IMR-90 (cell line): ENCODE data around the gene ANP32A. TPM values are rescaled to one million over a fixed set of nuclear protein-coding genes. Genes with fewer than 3 reads are reported as not detected.

ENCODE experiments used
- ATAC-seq: fragments of 200-7000 bp; cut with Tn5 transposase; 2 replicates; pipeline ENCODE4 v1.9.1; 2020; ENCODE audit warnings: low read depth, mild to moderate bottlenecking, moderate library complexity
- BruUV-seq: library from RNA; stranded (reverse); fragments of 400-500 nt; replicated peaks from 2 replicates; lab custom pipeline; 2021; lab: Mats Ljungman, UMichigan
- CTCF ChIA-PET: fragments of 300-600 bp; formaldehyde crosslinking; extraction: SDS; loops from one replicate; lab custom pipeline; 2021; ENCODE audit warnings: antibody characterized with exemption; lab: Yijun Ruan, JAX
- POLR2A ChIA-PET: fragments of 300-600 bp; sonication (Branson Sonifier 250); formaldehyde crosslinking; loops from one replicate; lab custom pipeline; 2022; ENCODE audit warnings: antibody characterized with exemption; ENCODE audit not compliant: unreplicated experiment; lab: Charles Lee
- DNase-seq: peaks from one replicate; pipeline ENCODE4 v3.0.0; 2013
- H2AFZ ChIP-seq: replicated peaks from 2 replicates; pipeline ENCODE3; 2013; ENCODE audit warnings: low read length, mild to moderate bottlenecking; ENCODE audit not compliant: poor library complexity
- H2AK5ac ChIP-seq: 2 replicates; pipeline ENCODE4 v1.6.1; 2013; ENCODE audit warnings: low read depth, low read length, inconsistent platforms
- H2AK9ac ChIP-seq: replicated peaks from 2 replicates; pipeline ENCODE3; 2013; ENCODE audit warnings: mild to moderate bottlenecking, low read depth, low read length, moderate library complexity; ENCODE audit not compliant: poor library complexity
- H2BK120ac ChIP-seq: 2 replicates; pipeline ENCODE4 v1.6.1; 2013; ENCODE audit warnings: low read depth, low read length, inconsistent platforms
- H2BK15ac ChIP-seq: 3 replicates; pipeline ENCODE4 v1.6.1; 2013; ENCODE audit warnings: low read depth, low read length, inconsistent platforms
- H2BK20ac ChIP-seq: 2 replicates; pipeline ENCODE4 v1.6.1; 2013; ENCODE audit warnings: low read depth, mild to moderate bottlenecking, inconsistent platforms, low read length, moderate library complexity
- H2BK5ac ChIP-seq: 2 replicates; pipeline ENCODE4 v1.6.1; 2013; ENCODE audit warnings: mild to moderate bottlenecking, low read depth, low read length, inconsistent platforms; ENCODE audit not compliant: poor library complexity, severe bottlenecking
- H3K14ac ChIP-seq: replicated peaks from 2 replicates; pipeline ENCODE4 v1.6.1; 2013; ENCODE audit warnings: low read depth, low read length, inconsistent platforms
- H3K18ac ChIP-seq: 2 replicates; pipeline ENCODE4 v1.6.1; 2013; ENCODE audit warnings: low read depth, low read length, control low read depth
- H3K23ac ChIP-seq: 2 replicates; pipeline ENCODE4 v1.6.1; 2013; ENCODE audit warnings: low read depth, low read length, inconsistent platforms
- H3K27ac ChIP-seq: 2 replicates; pipeline ENCODE4 v1.5.1; 2013; ENCODE audit warnings: mild to moderate bottlenecking, control low read depth, low read length; ENCODE audit not compliant: insufficient read depth
- H3K27me3 ChIP-seq: 2 replicates; pipeline ENCODE4 v1.6.1; 2013; ENCODE audit warnings: low read length; ENCODE audit not compliant: control insufficient read depth, insufficient read depth
- H3K36me3 ChIP-seq: 2 replicates; pipeline ENCODE4 v1.6.1; 2013; ENCODE audit warnings: low read length, mixed read lengths; ENCODE audit not compliant: control insufficient read depth, insufficient read depth
- H3K4ac ChIP-seq: 2 replicates; pipeline ENCODE4 v1.6.1; 2013; ENCODE audit warnings: low read depth, low read length, inconsistent platforms
- H3K4me1 ChIP-seq: 2 replicates; pipeline ENCODE4 v1.6.1; 2013; ENCODE audit warnings: low read length, mixed read lengths; ENCODE audit not compliant: control insufficient read depth, insufficient read depth
- H3K4me2 ChIP-seq: 2 replicates; pipeline ENCODE4 v1.6.1; 2013; ENCODE audit warnings: low read depth, mild to moderate bottlenecking, control low read depth, low read length, moderate library complexity
- H3K4me3 ChIP-seq: 2 replicates; pipeline ENCODE4 v1.5.1; 2013; ENCODE audit warnings: low read depth, mild to moderate bottlenecking, control low read depth, low read length, moderate library complexity; ENCODE audit not compliant: insufficient read depth
- H3K56ac ChIP-seq: 2 replicates; pipeline ENCODE4 v1.6.1; 2013; ENCODE audit warnings: low read length, inconsistent platforms; ENCODE audit not compliant: insufficient read depth; ENCODE audit errors: extremely low read depth
- H3K79me1 ChIP-seq, 2 experiments: 2 replicates each; pipeline ENCODE4 v1.6.1; 2013; ENCODE audit warnings: low read length in 2 of 2, inconsistent platforms in 1 of 2, low read depth in 1 of 2
- H3K9ac ChIP-seq: 2 replicates; pipeline ENCODE4 v1.6.1; 2013; ENCODE audit warnings: low read depth, low read length, control low read depth
- H3K9me1 ChIP-seq: 2 replicates; pipeline ENCODE4 v1.6.1; 2013; ENCODE audit warnings: low read length, inconsistent platforms; ENCODE audit not compliant: insufficient read depth
- H3K9me3 ChIP-seq: 2 replicates; pipeline ENCODE4 v1.6.1; 2013; ENCODE audit warnings: low read length; ENCODE audit not compliant: control insufficient read depth, insufficient read depth
- H4K20me1 ChIP-seq: 2 replicates; pipeline ENCODE4 v1.6.1; 2013; ENCODE audit warnings: low read length, inconsistent platforms; ENCODE audit not compliant: insufficient read depth
- H4K5ac ChIP-seq: 2 replicates; pipeline ENCODE4 v1.6.1; 2013; ENCODE audit warnings: mild to moderate bottlenecking, low read depth, low read length, control low read depth
- H4K8ac ChIP-seq, 2 experiments: 2 replicates each; pipeline ENCODE4 v1.6.1; 2013; ENCODE audit warnings: low read depth in 2 of 2, low read length in 2 of 2, control low read depth in 1 of 2, inconsistent platforms in 1 of 2
- H4K91ac ChIP-seq: 2 replicates; pipeline ENCODE4 v1.6.1; 2013; ENCODE audit warnings: low read depth, low read length, inconsistent platforms; ENCODE audit not compliant: insufficient read depth
- CHD1 ChIP-seq: IDR thresholded peaks from 2 replicates; pipeline ENCODE4 v1.6.1; 2012; ENCODE audit warnings: low read depth, low read length, improper control_type of control experiment
- ELK1 ChIP-seq: fragments of 150-350 bp; IDR thresholded peaks from 2 replicates; pipeline ENCODE4 v1.6.1; 2016; ENCODE audit warnings: low read depth, mild to moderate bottlenecking, low read length, moderate library complexity, borderline replicate concordance
- FOS ChIP-seq: fragments of 150-350 bp; IDR thresholded peaks from 2 replicates; pipeline ENCODE4 v1.6.1; 2016; ENCODE audit warnings: low read depth, low read length
- MAFK ChIP-seq: IDR thresholded peaks from 2 replicates; pipeline ENCODE4 v1.6.1; 2012; ENCODE audit warnings: low read depth, low read length, improper control_type of control experiment
- MXI1 ChIP-seq: IDR thresholded peaks from 2 replicates; pipeline ENCODE4 v1.6.1; 2012; ENCODE audit warnings: low read depth, mild to moderate bottlenecking, low read length, moderate library complexity, borderline replicate concordance
- SMC3 ChIP-seq: fragments of 150-350 bp; IDR thresholded peaks from 2 replicates; pipeline ENCODE4 v1.6.1; 2016; ENCODE audit warnings: low read depth, mild to moderate bottlenecking, antibody characterized with exemption, low read length, moderate library complexity
- WGBS, 2 experiments: methylation state at CpG; one replicate each; pipeline versions ENCODE4 v1.1.5 to v1.1.7; 2013; ENCODE audit warnings: missing lambda C conversion rate in 2 of 2; ENCODE audit not compliant: insufficient read length in 1 of 2; ENCODE audit errors: extremely low coverage in 2 of 2; 5-methylcytosine and 5-hydroxymethylcytosine counted together
- dilution Hi-C: fragments of 300-500 bp; cut with HindIII; formaldehyde crosslinking; loops from one replicate; pipeline ENCODE4 v1.14.3; 2018; ENCODE audit warnings: low sequenced_read_pairs; ENCODE audit not compliant: unreplicated experiment
- in situ Hi-C: fragments of 300-500 bp; cut with MboI; formaldehyde crosslinking; loops from 3 replicates; pipeline ENCODE4 v1.14.3; 2019; ENCODE audit warnings: low sequenced_read_pairs, inconsistent platforms, mixed read lengths
- intact Hi-C: fragments of 100-400 bp; cut with micrococcal nuclease; formaldehyde crosslinking; loops from 2 replicates; pipeline ENCODE4 v1.10.0; 2022
- polyA plus RNA-seq, 3 experiments: library from polyadenylated mRNA; depleted of rRNA; stranded (reverse); fragments of >200 nt; gene quantifications; 2 replicates each; pipeline ENCODE4 v1.2.3, GENCODE V29; 2012; ENCODE audit warnings: low replicate concordance in 1 of 3
- total RNA-seq: library from RNA; depleted of rRNA; stranded (reverse); fragments of >200 nt; gene quantifications from 2 replicates; pipeline ENCODE4 v1.2.3, GENCODE V29; 2012

Gene ANP32A
- total and polyA plus RNA-seq, 2 of the 4 experiments (the other 2 are of a cell fraction): 62.4 to 72.8 TPM

- TF ChIP-seq FOS: no peak
- TF ChIP-seq CHD1: no peak
- no peak for TF ChIP-seq SMC3
Observed at GRCh38 chr15:68817304-68818065, 3.2 kb downstream of the ANP32A start (continued).

- CTCF ChIA-PET: interaction anchor here (1.4 kb wide), 2 partner anchors 12 to 257 kb away, joined by 3 to 4 read pairs; no protein-coding TSS in a partner anchor
Observed at GRCh38 chr15:68816795-68817303, 3.8 kb downstream of the ANP32A start.

More at GRCh38 chr15:68816795-68817303, 3.8 kb downstream of the ANP32A start:
- no TSS peak for BruUV-seq
- H3K27me3 ChIP-seq: no peaks in the 10 kb centered on the region
- 7% methylated on average over 7 of the region's 13 CpGs; no CpG with 5 or more reads in 1 of the 2 experiments for WGBS, 2 experiments
- H2BK120ac ChIP-seq: peak overlapping the region; percentile 28; the same call in 1 of the 2 replicates
- H2BK5ac ChIP-seq: peak overlapping the region; percentile 97
- in situ Hi-C loops: no loop called here
- peak overlapping the region; percentile 87 for H3K27ac ChIP-seq
- peak overlapping the region; percentile 94 for H2AK9ac ChIP-seq
- H3K56ac ChIP-seq: peak overlapping the region; percentile 68
- intact Hi-C loops: loop anchor here (5.0 to 10.0 kb wide), 2 partner anchors 35 to 512 kb away; no protein-coding TSS in a partner anchor
- peak overlapping the region; percentile 87 for H4K91ac ChIP-seq
- peak overlapping the region; percentile 39 to 87; a peak in 3 of 4 replicates for H4K8ac ChIP-seq
- H3K18ac ChIP-seq: peak overlapping the region; percentile 38
- TF ChIP-seq MAFK (no peak), MXI1 (no peak), ELK1 (no peak)
- dilution Hi-C loops: no loop called here
- no peaks in the 10 kb centered on the region for H3K36me3 ChIP-seq
- POLR2A ChIA-PET: no interaction called here
- ATAC-seq (no peak), DNase-seq (no peak)
- H4K20me1 ChIP-seq: peaks cover 46% of the 10 kb centered on the region
- peak overlapping the region; percentile 68; the same call in 1 of the 2 replicates for H2AK5ac ChIP-seq
- H3K4me3 ChIP-seq: peak overlapping the region; percentile 78
- no peak overlapping the region for H2BK15ac ChIP-seq
- H3K4me1 ChIP-seq: peaks cover 20% of the 10 kb centered on the region
- peak overlapping the region; percentile 90; the same call in 1 of the 2 replicates for H3K23ac ChIP-seq
- H3K4ac ChIP-seq: peak overlapping the region; percentile 90
- peak overlapping the region; percentile 94 for H3K14ac ChIP-seq
- H4K5ac ChIP-seq: peak overlapping the region; percentile 35
- H3K79me1 ChIP-seq: peaks cover 36 to 64% of the 10 kb centered on the region in 2 experiments
- H2BK20ac ChIP-seq: peak overlapping the region; percentile 3; the same call in 1 of the 2 replicates
- H2AFZ ChIP-seq: peak overlapping the region; percentile 90
- H3K4me2 ChIP-seq: peak overlapping the region; percentile 95
- no peaks in the 10 kb centered on the region for H3K9me3 ChIP-seq
- H3K9ac ChIP-seq: peak overlapping the region; percentile 90
- H3K9me1 ChIP-seq: peaks cover 18% of the 10 kb centered on the region
